ENCODE results near the gene CD101. TPM values are rescaled to one million over a fixed set of nuclear protein-coding genes. Genes with fewer than 3 reads are reported as not detected.

CD101 gene
- polyA plus RNA-seq, 3 donors = 27.2 to 101 (median 54.7) TPM

GRCh38 chr1:116984406-116985160 lies 17.0 kb upstream of the CD101 start:
- Histone ChIP-seq H3K27ac (ENCODE audit: low read depth in 1 of 2, low read length in 2 of 2) (no peak overlapping the region), H3K9me3 (replicated peaks in 1 of 2; ENCODE audit: control insufficient read depth in 1 of 2, insufficient read depth in 1 of 2, low read length in 2 of 2) (no peaks in the 10 kb centered on the region), H3K4me3 (replicated peaks in 1 of 3; ENCODE audit: low read depth in 2 of 3, low read length in 3 of 3) (no peak overlapping the region)

More at GRCh38 chr1:116984406-116985160, 17.0 kb upstream of the CD101 start:
- H3K79me2 ChIP-seq (ENCODE audit: insufficient read depth, low read length) = no peaks in the 10 kb centered on the region
- Mint-ChIP-seq H3K27ac (peak overlapping the region in 1 of 7 donors; percentile 9), H3K4me1 (peaks cover 31% of the 10 kb centered on the region), H3K36me3 (no peaks in the 10 kb centered on the region), H3K9me3 (peaks cover 0 to 3% (median 0%) of the 10 kb centered on the region in 7 donors), H3K4me3 (no peak overlapping the region), H3K27me3 (ENCODE audit: low read depth in 3 of 3) (peaks cover 0 to 11% (median 1%) of the 10 kb centered on the region in 3 donors)
- DNase-seq = no peak
- no peak overlapping the region for H2AFZ ChIP-seq (ENCODE audit: insufficient read depth, low read depth, low read length, poor library complexity, severe bottlenecking)
- WGBS (ENCODE audit: insufficient coverage) = 97% methylated on average over 13 of the region's 14 CpGs
- no peak overlapping the region for H3K9ac ChIP-seq (ENCODE audit: insufficient read depth, low read length, poor library complexity, severe bottlenecking)
- no peak for TF ChIP-seq CTCF (IDR thresholded peaks at IDR 0.05)
- H3K4me1 ChIP-seq (ENCODE audit: control insufficient read depth in 1 of 2, insufficient read depth in 2 of 2, low read length in 2 of 2) = peaks cover 14 to 23% of the 10 kb centered on the region in 2 donors
- no peak overlapping the region for H3K4me2 ChIP-seq (replicated peaks; ENCODE audit: extremely low read depth, low read length, poor library complexity, severe bottlenecking)
- no peaks in the 10 kb centered on the region for H4K20me1 ChIP-seq (ENCODE audit: insufficient read depth, low read length)
- intact Hi-C loops (cut with micrococcal nuclease) = loop anchor here in 1 of 2 donors (10.0 kb wide), 1 partner anchor 70 kb away; no protein-coding TSS in a partner anchor
- H3K36me3 ChIP-seq (replicated peaks in 1 of 2; ENCODE audit: control insufficient read depth in 1 of 2, insufficient read depth in 2 of 2, low read length in 2 of 2) = no peaks in the 10 kb centered on the region
- H3K27me3 ChIP-seq (ENCODE audit: control insufficient read depth in 2 of 2, insufficient read depth in 2 of 2, low read length in 2 of 2) = no peaks in the 10 kb centered on the region

Data from CD14-positive monocyte (primary cell).